Measurements from ENCODE around the gene PCDHGB2. TPM values are rescaled to one million over a fixed set of nuclear protein-coding genes. Genes with fewer than 3 reads are reported as not detected.
"Not testable (repeated sequence)": the region's sequence is repeated elsewhere in the genome, so short reads cannot be mapped to it uniquely, and the experiment has no call there.

Gene PCDHGB2
- total and polyA plus RNA-seq, 4 experiments from 2014 or later: 0.55 to 0.64 TPM; not detected in 2

GRCh38 chr5:141394401-141395187, 34.8 kb downstream of the PCDHGB2 start:
- H3K4me3 ChIP-seq (ENCODE audit: low read length in 2 of 2); H3K4me3 Mint-ChIP-seq; H3K36me3 ChIP-seq (ENCODE audit: insufficient read depth, low read length); H3K27ac Mint-ChIP-seq; H3K9me3 ChIP-seq (ENCODE audit: control insufficient read depth in 1 of 2, low read length in 2 of 2); H3K36me3 Mint-ChIP-seq; DNase-seq; intact Hi-C loops (cut with micrococcal nuclease); H3K4me1 Mint-ChIP-seq; H3K27ac ChIP-seq (ENCODE audit: low read depth, low read length); H3K4me1 ChIP-seq (ENCODE audit: insufficient read depth, low read length); POLR2A ChIA-PET (ENCODE audit: partially characterized antibody): not testable (repeated sequence)
- CTCF ChIA-PET (ENCODE audit: partially characterized antibody): interaction anchor here (1.0 to 3.7 kb wide), 2 partner anchors 19 to 164 kb away, joined by 7 to 16 read pairs; partner anchors contain the start of gene PCDHGA10
- H3K27me3 ChIP-seq (ENCODE audit: insufficient read depth, low read length): peaks cover 15% of the 10 kb centered on the region
- H3K27me3 Mint-ChIP-seq: peaks cover 43 to 45% of the 10 kb centered on the region in 2 donors
- H3K9me3 Mint-ChIP-seq: peaks cover 3 to 71% (median 62%) of the 10 kb centered on the region in 8 donors

GRCh38 chr5:141397756-141398551, 38.2 kb downstream of the PCDHGB2 start, which contains the start of gene PCDHGB5:
Gene PCDHGB5, plus strand, starts transcription at chr5:141397947. Its CDS starts 181 bp downstream, at chr5:141398128.
- DNase-seq: peak in 3 of 5 donors; percentile 38 to 41 (median 39)
- H3K9me3 ChIP-seq (ENCODE audit: control insufficient read depth in 1 of 2, low read length in 2 of 2); H3K36me3 ChIP-seq (ENCODE audit: insufficient read depth, low read length); intact Hi-C loops (cut with micrococcal nuclease); H3K4me1 Mint-ChIP-seq; H3K4me1 ChIP-seq (ENCODE audit: insufficient read depth, low read length); POLR2A ChIA-PET (ENCODE audit: partially characterized antibody); H3K27ac ChIP-seq (ENCODE audit: low read depth, low read length); H3K4me3 ChIP-seq (ENCODE audit: low read length in 2 of 2): not testable (repeated sequence)
- Mint-ChIP-seq H3K9me3 (peaks cover 2 to 62% (median 52%) of the 10 kb centered on the region in 8 donors), H3K27me3 (peaks cover 42 to 49% of the 10 kb centered on the region in 2 donors), H3K36me3 (peaks cover 11 to 12% of the 10 kb centered on the region in 2 donors), H3K27ac (peak within 1 kb of the TSS in 1 of 7 donors; percentile 19), H3K4me3 (peak within 1 kb of the TSS in 7 of 8 donors; percentile 21 to 72 (median 44))
- CTCF ChIA-PET (ENCODE audit: partially characterized antibody): interaction anchor here (1.2 to 3.7 kb wide), 3 partner anchors 16 to 166 kb away, joined by 4 to 16 read pairs (median 9); partner anchors contain the start of gene PCDHGA10
- H3K27me3 ChIP-seq (ENCODE audit: insufficient read depth, low read length): peaks cover 10% of the 10 kb centered on the region

- peaks cover 39 to 53% of the 10 kb centered on the region in 2 donors for H3K27me3 Mint-ChIP-seq
- ChIA-PET CTCF (ENCODE audit: partially characterized antibody) (interaction anchor here (2.1 kb wide), 1 partner anchor 165 kb away, joined by 9 read pairs; no protein-coding TSS in a partner anchor), POLR2A (ENCODE audit: partially characterized antibody) (no interaction called here)
- Histone ChIP-seq H3K27ac (ENCODE audit: low read depth, low read length) (no peak overlapping the region), H3K9me3 (ENCODE audit: control insufficient read depth in 1 of 2, low read length in 2 of 2) (peaks cover 0 to 4% of the 10 kb centered on the region in 2 donors), H3K4me1 (ENCODE audit: insufficient read depth, low read length) (no peaks in the 10 kb centered on the region), H3K36me3 (ENCODE audit: insufficient read depth, low read length) (no peaks in the 10 kb centered on the region), H3K27me3 (ENCODE audit: insufficient read depth, low read length) (peaks cover 10% of the 10 kb centered on the region), H3K4me3 (ENCODE audit: low read length in 2 of 2) (no peak overlapping the region)
- peaks cover 9 to 12% of the 10 kb centered on the region in 2 donors for H3K36me3 Mint-ChIP-seq
- H3K4me1 Mint-ChIP-seq: peaks cover 0 to 4% (median 0%) of the 10 kb centered on the region in 4 donors
- intact Hi-C loops (cut with micrococcal nuclease): no loop called here
- DNase-seq: no peak
- peaks cover under 1 to 62% (median 53%) of the 10 kb centered on the region in 8 donors for H3K9me3 Mint-ChIP-seq
- peak overlapping the region in 1 of 7 donors; percentile 19 for H3K27ac Mint-ChIP-seq
- H3K4me3 Mint-ChIP-seq: peak overlapping the region in 2 of 8 donors; percentile 6 to 29
Observed at GRCh38 chr5:141398608-141399007, 38.8 kb downstream of the PCDHGB2 start.

GRCh38 chr5:141399555-141400258, 39.9 kb downstream of the PCDHGB2 start:
- POLR2A ChIA-PET (ENCODE audit: partially characterized antibody): no interaction called here
- intact Hi-C loops (cut with micrococcal nuclease): no loop called here
- H3K4me1 Mint-ChIP-seq: peaks cover 0 to 4% (median 0%) of the 10 kb centered on the region in 4 donors
- Histone ChIP-seq H3K4me3 (ENCODE audit: low read length in 2 of 2) (no peak overlapping the region), H3K4me1 (ENCODE audit: insufficient read depth, low read length) (no peaks in the 10 kb centered on the region), H3K36me3 (ENCODE audit: insufficient read depth, low read length) (no peaks in the 10 kb centered on the region), H3K27ac (ENCODE audit: low read depth, low read length) (no peak overlapping the region), H3K9me3 (ENCODE audit: control insufficient read depth in 1 of 2, low read length in 2 of 2) (peaks cover 0 to 4% of the 10 kb centered on the region in 2 donors), H3K27me3 (ENCODE audit: insufficient read depth, low read length) (peaks cover 10% of the 10 kb centered on the region)
- H3K27ac Mint-ChIP-seq: no peak overlapping the region
- H3K9me3 Mint-ChIP-seq: peaks cover 4 to 62% (median 53%) of the 10 kb centered on the region in 8 donors
- H3K27me3 Mint-ChIP-seq: peaks cover 46 to 56% of the 10 kb centered on the region in 2 donors
- peaks cover 8 to 9% of the 10 kb centered on the region in 2 donors for H3K36me3 Mint-ChIP-seq
- H3K4me3 Mint-ChIP-seq: no peak overlapping the region
- DNase-seq: no peak
- CTCF ChIA-PET (ENCODE audit: partially characterized antibody): no interaction called here

- POLR2A ChIA-PET (ENCODE audit: partially characterized antibody): no interaction called here
- no peak within 1 kb of the TSS for H3K27ac ChIP-seq (ENCODE audit: low read depth, low read length)
- no peak within 1 kb of the TSS for H3K4me3 ChIP-seq (ENCODE audit: low read length in 2 of 2)
Observed at GRCh38 chr5:141402553-141403243, 42.9 kb downstream of the PCDHGB2 start, which contains the start of gene PCDHGA9. Gene PCDHGA9, plus strand, starts transcription at chr5:141402778. Its CDS starts 175 bp downstream, at chr5:141402953.

GRCh38 chr5:141403387-141403786, 43.6 kb downstream of the PCDHGB2 start:
- no peak for DNase-seq

More at GRCh38 chr5:141402553-141403243, 42.9 kb downstream of the PCDHGB2 start, which contains the start of gene PCDHGA9:
- Mint-ChIP-seq H3K9me3 (peaks cover 6 to 65% (median 52%) of the 10 kb centered on the region in 8 donors), H3K4me1 (peaks cover 0 to 4% (median 0%) of the 10 kb centered on the region in 4 donors), H3K36me3 (peaks cover 8 to 12% of the 10 kb centered on the region in 2 donors), H3K27ac (peak within 1 kb of the TSS in 2 of 7 donors; percentile 51 to 60), H3K27me3 (peaks cover 56 to 61% of the 10 kb centered on the region in 2 donors), H3K4me3 (peak within 1 kb of the TSS; percentile 21 to 72 (median 63))
- Histone ChIP-seq H3K4me1 (ENCODE audit: insufficient read depth, low read length) (no peaks in the 10 kb centered on the region), H3K9me3 (ENCODE audit: control insufficient read depth in 1 of 2, low read length in 2 of 2) (peaks cover 0 to 4% of the 10 kb centered on the region in 2 donors), H3K27me3 (ENCODE audit: insufficient read depth, low read length) (peaks cover 6% of the 10 kb centered on the region), H3K36me3 (ENCODE audit: insufficient read depth, low read length) (no peaks in the 10 kb centered on the region)
- intact Hi-C loops (cut with micrococcal nuclease): no loop called here
- no peak for DNase-seq
- CTCF ChIA-PET (ENCODE audit: partially characterized antibody): interaction anchor here (0.6 to 0.8 kb wide), 2 partner anchors 77 to 111 kb away, joined by 3 read pairs; no protein-coding TSS in a partner anchor

More at GRCh38 chr5:141403387-141403786, 43.6 kb downstream of the PCDHGB2 start:
- peaks cover 6 to 71% (median 55%) of the 10 kb centered on the region in 8 donors for H3K9me3 Mint-ChIP-seq
- peaks cover 10 to 12% of the 10 kb centered on the region in 2 donors for H3K36me3 Mint-ChIP-seq
- CTCF ChIA-PET (ENCODE audit: partially characterized antibody): interaction anchor here (0.6 to 0.8 kb wide), 2 partner anchors 77 to 110 kb away, joined by 3 read pairs; no protein-coding TSS in a partner anchor
- no peak overlapping the region for H3K4me3 Mint-ChIP-seq
- H3K9me3 ChIP-seq (ENCODE audit: control insufficient read depth in 1 of 2, low read length in 2 of 2): peaks cover 0 to 4% of the 10 kb centered on the region in 2 donors
- H3K4me1 ChIP-seq (ENCODE audit: insufficient read depth, low read length): no peaks in the 10 kb centered on the region
- no peaks in the 10 kb centered on the region for H3K36me3 ChIP-seq (ENCODE audit: insufficient read depth, low read length)
- peaks cover 0 to 4% (median under 1%) of the 10 kb centered on the region in 4 donors for H3K4me1 Mint-ChIP-seq
- POLR2A ChIA-PET (ENCODE audit: partially characterized antibody): no interaction called here
- H3K27me3 ChIP-seq (ENCODE audit: insufficient read depth, low read length): peaks cover 6% of the 10 kb centered on the region
- H3K27ac Mint-ChIP-seq: no peak overlapping the region
- H3K27ac ChIP-seq (ENCODE audit: low read depth, low read length): no peak overlapping the region
- H3K4me3 ChIP-seq (ENCODE audit: low read length in 2 of 2): no peak overlapping the region
- peaks cover 62 to 64% of the 10 kb centered on the region in 2 donors for H3K27me3 Mint-ChIP-seq
- intact Hi-C loops (cut with micrococcal nuclease): no loop called here

Measured in CD4-positive, alpha-beta memory T cell (primary cell).